T-helper 1 cell treated with Interleukin-12 subunit alpha and Interleukin-12 subunit beta and Interleukin-4 antibody, amounts not matched to agents 30 ng/mL and 1 ng/mL, for 36 hours (primary cell): ENCODE data around the gene PACSIN3. TPM values are rescaled to one million over a fixed set of nuclear protein-coding genes. Genes with fewer than 3 reads are reported as not detected.

Experiments used
- intact Hi-C: fragments of 100-400 bp; cut with micrococcal nuclease; formaldehyde crosslinking; loops from one replicate; pipeline ENCODE4 v1.15.1; 2024
- total RNA-seq: library from RNA; stranded (reverse); gene quantifications from 2 replicates; pipeline ENCODE4 v1.2.3, GENCODE V29; 2022

Gene PACSIN3
- total RNA-seq, 1 donor from 2014 or later, result 3.4 TPM

- intact Hi-C loops, result no loop called here
Measured at GRCh38 chr11:47156333-47156732, 29.9 kb downstream of the PACSIN3 start.

GRCh38 chr11:47155879-47156278 is 30.4 kb downstream of the PACSIN3 start:
- intact Hi-C loops, result no loop called here

GRCh38 chr11:47154616-47155570 is 31.3 kb downstream of the PACSIN3 start:
- intact Hi-C loops, result no loop called here

- intact Hi-C loops, result loop anchor here (1.0 kb wide), 2 partner anchors 233 to 264 kb away; no protein-coding TSS in a partner anchor
Measured at GRCh38 chr11:47152953-47153950, 33.0 kb downstream of the PACSIN3 start.

GRCh38 chr11:47152126-47152952 is 33.9 kb downstream of the PACSIN3 start:
- intact Hi-C loops, result no loop called here

GRCh38 chr11:47149782-47150181 is 36.5 kb downstream of the PACSIN3 start:
- intact Hi-C loops, result no loop called here

GRCh38 chr11:47148903-47149531 is 37.2 kb downstream of the PACSIN3 start:
- intact Hi-C loops, result no loop called here

- intact Hi-C loops, result no loop called here
Measured at GRCh38 chr11:47148270-47148669, 38.0 kb downstream of the PACSIN3 start.

- intact Hi-C loops, result no loop called here
Measured at GRCh38 chr11:47147681-47148080, 38.6 kb downstream of the PACSIN3 start.

GRCh38 chr11:47147250-47147649 is 39.0 kb downstream of the PACSIN3 start:
- intact Hi-C loops, result no loop called here

GRCh38 chr11:47144541-47144940 is 41.7 kb downstream of the PACSIN3 start:
- intact Hi-C loops, result no loop called here

GRCh38 chr11:47143322-47143721 is 42.9 kb downstream of the PACSIN3 start:
- intact Hi-C loops, result no loop called here

GRCh38 chr11:47139878-47140277 is 46.4 kb downstream of the PACSIN3 start:
- intact Hi-C loops, result no loop called here

- intact Hi-C loops, result no loop called here
Measured at GRCh38 chr11:47137476-47137875, 48.8 kb downstream of the PACSIN3 start.

GRCh38 chr11:47136921-47137320 is 49.3 kb downstream of the PACSIN3 start:
- intact Hi-C loops, result no loop called here

GRCh38 chr11:47136327-47136726 is 49.9 kb downstream of the PACSIN3 start:
- intact Hi-C loops, result no loop called here

- intact Hi-C loops, result no loop called here
Measured at GRCh38 chr11:47132981-47133380, 53.3 kb downstream of the PACSIN3 start.

- intact Hi-C loops, result no loop called here
Measured at GRCh38 chr11:47132490-47132889, 53.7 kb downstream of the PACSIN3 start.

GRCh38 chr11:47131136-47131535 is 55.1 kb downstream of the PACSIN3 start:
- intact Hi-C loops, result no loop called here

- intact Hi-C loops, result no loop called here
Measured at GRCh38 chr11:47130543-47130942, 55.7 kb downstream of the PACSIN3 start.
